Right hindlimb (tissue), 1 donor: Measurements from ENCODE around the gene PCDHAC2.

Experiments used
- DNase-seq: peaks from one replicate; pipeline ENCODE4 v3.0.0-alpha.2; 2018

Gene PCDHAC2

DNA sequence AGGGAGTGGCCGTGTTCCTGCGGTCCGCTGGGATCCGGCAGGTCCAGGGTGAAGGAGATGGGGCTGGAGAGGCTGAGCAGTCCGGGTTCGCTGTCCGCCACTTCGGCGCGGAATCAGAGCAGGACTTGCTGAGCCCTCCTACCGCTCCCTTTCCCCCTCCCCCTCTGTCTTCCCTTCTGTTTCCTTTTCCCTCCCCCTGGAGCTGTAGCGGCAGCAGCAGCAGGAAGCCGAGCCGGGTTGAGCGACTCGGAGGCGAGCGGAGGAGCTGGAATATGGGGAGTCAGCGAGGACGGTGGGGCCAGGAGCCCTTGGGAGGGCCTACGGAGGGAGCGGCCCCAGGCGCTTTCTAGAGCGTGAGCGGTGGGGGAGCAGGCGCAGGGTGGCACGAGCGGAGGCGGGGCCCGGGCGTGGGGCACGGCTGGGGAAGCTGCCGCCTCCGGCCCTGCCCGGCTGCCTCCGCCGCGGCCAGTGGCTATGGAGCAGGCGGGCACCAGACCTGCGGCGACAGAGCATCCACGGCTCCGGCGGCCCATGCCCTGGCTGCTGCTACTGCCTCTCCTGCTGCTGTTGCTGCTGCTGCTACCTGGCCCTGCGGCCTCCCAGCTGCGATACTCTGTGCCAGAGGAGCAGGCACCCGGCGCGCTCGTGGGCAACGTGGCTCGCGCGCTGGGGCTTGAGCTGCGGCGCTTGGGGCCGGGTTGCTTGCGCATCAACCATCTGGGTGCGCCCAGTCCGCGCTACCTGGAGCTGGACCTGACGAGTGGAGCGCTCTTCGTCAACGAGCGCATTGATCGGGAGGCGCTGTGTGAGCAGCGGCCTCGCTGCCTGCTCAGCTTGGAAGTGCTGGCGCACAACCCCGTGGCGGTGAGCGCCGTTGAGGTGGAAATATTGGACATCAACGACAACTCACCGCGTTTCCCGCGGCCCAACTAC lies at the start of gene PCDHAC2:
Gene PCDHAC2, plus strand, starts transcription at position 184 of the 933 bp plus-strand sequence. Its CDS starts 291 bp downstream, at position 475.
- DNase-seq: peak; percentile 68

DNA sequence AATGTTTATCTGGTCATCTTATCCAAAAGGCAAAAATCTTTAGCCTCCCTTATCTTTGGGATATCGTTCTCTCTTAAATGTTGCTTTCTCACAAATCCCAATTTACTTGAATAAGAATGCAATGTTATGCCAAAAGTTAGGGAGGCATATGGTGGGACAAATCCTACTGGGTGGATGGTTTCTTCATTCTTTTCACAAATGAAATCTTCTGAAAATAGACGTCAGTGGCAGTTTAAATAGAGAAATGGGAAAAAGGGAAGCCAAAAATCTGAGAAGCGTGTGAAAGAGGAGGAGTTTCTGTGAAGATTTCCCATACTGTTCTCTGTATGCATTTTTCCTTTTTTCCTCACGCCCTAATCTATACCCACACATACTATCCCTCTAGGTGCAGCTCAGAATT lies 42.7 kb upstream of the PCDHAC2 start:
- no peak for DNase-seq

DNA sequence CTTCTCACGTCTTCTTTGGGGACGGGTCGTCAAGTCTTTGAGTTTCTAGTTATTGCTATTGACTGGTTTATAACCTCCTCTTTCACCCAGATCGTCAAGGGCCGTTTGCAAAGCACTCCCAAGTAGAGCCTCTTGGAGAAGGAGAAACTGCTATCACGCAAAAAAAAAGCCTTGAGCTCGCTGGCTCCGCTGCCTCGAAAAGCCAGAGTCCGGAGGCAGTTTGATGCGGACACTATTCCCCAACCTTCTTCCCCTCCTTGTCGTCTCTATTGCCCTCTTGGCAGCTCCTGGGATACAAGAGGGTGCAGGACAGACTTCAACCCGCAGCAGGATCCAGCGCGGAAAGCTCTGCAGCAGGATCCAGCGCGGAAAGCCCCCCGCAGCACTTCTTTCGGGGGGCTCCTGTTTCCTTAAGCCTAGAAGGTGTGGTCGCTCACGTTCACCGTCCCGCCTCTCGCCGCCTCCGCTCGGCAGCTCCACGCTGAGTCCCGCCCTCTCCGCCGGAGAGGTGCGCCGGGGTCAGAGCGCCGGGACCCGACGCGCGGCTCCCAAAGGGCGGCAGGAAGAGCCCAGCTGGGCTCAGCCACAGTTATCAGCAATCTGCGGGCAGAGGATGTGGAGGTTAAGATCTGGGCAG lies 40.4 kb upstream of the PCDHAC2 start, which contains the start of gene PCDHAC1:
Gene PCDHAC1, plus strand, starts transcription at position 494 of the 637 bp plus-strand sequence. CDS start 594 bp downstream, outside the sequence.
- DNase-seq: no peak

- DNase-seq: peak; percentile 83
These were observed 39.6 kb upstream of the PCDHAC2 start for GRCh38 chr5:140926443-140927227.

- DNase-seq: no peak
These were observed 39.1 kb upstream of the PCDHAC2 start for GRCh38 chr5:140927228-140927573.

DNA sequence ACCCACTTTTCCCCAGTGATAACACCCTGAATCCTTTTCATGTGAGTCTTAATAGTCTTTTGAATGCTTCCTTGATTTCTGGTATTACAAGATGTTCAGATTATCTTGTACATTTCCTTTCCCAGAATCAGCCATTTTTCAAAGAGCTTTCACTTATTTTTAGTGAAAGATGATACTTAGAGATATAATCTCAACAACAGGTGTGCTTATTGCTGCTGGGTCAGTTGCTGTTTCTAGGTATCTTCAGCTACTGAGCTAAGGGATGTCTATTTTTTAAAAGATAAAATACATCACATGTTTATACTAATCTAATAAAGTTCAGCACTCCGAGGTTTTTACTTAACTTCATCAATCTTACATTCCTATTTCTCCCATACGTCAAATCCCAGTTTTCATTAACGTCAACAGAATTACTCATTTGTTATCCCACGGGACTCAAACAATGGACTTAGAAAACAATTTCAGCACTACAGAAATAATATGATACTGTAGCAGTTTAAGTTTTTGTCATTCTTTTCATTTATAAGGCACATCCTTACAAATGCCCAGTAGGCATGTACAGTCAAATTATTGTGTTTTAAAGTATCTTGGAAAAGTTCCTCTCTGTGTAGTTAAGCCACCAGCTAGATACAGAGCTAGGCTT lies 31.2 kb upstream of the PCDHAC2 start:
- no peak for DNase-seq

GRCh38 chr5:140946578-140946977 lies 19.7 kb upstream of the PCDHAC2 start:
- no peak for DNase-seq

DNA sequence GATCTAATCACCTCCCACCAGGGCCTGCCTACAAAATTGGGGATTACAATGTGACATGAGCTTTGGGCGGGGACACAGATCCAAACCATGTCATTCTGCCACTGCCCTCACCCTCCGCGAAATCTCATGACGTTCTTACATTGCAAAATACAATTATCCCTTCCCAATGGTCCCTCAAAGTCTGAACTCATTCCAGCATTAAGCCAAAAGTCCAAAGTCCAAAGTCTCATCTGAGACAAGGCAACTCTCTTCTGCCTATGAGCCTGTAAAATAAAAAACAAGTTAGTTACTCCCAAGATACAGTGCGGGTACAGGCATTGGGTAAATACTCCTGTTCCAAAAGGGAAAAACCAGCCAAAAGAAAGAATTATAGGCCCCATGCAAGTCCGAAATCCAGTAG lies 14.6 kb upstream of the PCDHAC2 start:
- no peak for DNase-seq

DNA sequence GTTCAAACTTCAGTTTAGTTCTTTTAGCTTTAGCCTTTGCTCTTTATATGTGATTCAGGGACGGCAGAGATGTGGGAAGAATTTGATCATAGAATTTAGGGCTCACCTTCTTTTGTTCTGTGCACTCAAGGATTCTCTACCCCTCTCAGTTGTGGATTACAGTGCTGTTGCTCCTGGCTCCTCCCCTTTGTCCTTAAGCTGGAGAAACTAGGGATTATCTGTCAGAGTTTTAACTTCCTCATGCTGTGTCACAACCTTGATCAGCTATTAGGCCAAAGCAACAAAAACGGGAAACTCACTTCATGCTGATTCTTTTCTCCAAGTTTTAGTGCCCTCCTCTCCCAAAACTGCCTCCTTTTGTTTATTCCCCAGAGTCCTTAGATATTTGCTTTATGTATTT lies 13.0 kb upstream of the PCDHAC2 start:
- DNase-seq: no peak

- DNase-seq: no peak
These were observed 4.1 kb upstream of the PCDHAC2 start for GRCh38 chr5:140962190-140962589.

DNA sequence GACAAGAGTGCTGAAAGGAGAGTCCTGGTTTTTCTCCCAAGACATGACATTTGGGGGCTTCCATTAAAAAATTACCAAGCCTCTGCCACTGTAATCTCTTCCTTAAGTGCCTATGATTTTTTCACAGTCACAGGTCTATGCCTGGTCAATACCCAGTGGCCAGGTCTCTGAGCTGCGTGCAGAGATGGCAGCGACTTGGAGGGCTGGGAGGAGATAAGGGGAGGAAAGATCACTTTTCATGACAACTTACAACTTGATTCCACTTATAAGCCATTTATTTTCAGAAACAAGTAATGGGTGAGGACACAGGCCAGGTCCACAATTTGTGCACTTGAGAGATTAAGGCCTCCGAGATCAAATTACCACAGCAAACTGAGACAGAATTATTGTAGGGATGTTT lies 1.9 kb upstream of the PCDHAC2 start:
- DNase-seq: no peak

DNA sequence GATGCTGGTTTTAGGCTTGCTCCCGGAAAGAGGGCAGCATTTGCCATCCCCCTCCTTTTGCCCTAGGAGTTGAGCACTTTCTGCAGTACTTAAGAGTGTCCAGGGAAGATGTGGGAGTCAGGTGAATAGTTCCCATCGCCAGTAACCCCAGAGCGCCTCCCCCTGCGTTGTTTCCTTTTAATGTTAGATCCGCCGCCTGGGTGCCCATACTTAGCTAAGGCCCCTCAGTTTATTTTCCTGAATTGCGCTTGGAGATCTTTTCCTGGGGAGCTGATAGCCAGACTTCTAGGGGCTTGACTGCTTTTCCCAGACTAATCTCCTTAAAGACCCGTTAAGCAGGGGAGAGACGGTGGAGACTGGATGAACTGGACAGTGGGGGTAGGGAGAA lies 377 bp upstream of the PCDHAC2 start:
- DNase-seq: no peak

GRCh38 chr5:140967226-140967893 lies 1.1 kb downstream of the PCDHAC2 start:
- DNase-seq: no peak

GRCh38 chr5:140969880-140970279 lies 3.6 kb downstream of the PCDHAC2 start:
- DNase-seq: no peak

DNA sequence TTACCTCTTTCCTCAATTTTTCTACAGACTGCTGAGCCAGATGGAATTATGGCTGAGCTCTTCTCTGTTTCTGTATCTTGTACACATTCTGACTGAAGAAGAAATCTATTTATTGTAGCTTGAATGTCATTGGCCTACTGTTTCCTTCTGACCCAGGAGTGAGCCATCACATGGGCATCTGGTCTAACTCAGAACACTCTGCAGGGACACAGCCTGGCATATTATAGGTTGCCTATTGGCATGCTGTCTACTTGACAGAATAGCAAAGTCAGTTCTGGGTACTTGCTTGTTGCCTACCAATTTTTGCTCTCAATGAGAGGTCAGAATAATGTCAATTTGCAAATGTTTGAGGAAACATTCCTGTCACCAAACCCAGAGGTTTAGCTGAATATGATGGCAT lies 7.3 kb downstream of the PCDHAC2 start:
- DNase-seq: no peak

DNA sequence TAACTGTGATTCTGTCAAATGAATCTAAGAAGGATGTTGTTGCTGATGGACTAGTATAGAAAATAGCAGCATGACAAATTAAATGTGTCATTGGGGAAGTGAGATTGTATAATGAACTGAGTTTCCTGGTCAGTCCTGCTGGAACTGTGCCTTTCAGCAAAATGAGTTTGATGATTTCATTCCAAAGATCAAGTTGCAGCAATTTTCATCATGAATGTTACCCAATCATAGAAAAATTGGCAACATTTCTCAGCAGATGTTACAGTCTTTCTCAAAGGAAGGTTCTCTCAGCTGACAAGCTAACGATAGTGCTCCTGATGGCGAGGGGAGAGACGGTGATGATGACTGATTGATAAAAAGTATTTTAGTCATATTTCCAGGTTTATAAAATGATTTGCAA lies 10.7 kb downstream of the PCDHAC2 start:
- no peak for DNase-seq

DNA sequence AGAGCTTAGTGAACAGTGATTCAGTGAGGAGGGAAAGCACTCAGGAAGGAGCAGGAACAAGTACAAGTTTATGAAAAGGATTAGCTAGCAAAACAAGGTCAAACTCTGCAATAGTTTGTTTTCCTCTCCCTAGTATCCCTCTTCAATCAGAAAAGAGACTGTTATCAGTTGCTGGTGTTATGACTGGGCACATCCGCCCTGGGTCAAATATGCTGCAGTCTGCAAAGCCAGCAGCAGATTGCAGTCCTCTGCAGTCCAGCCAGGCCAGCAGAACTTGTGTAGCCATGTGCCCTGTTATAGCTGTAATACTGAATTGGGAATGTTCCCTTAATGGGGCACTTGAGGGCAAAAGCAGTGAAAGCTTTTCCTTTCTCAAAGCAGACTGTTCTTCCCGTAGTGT lies 12.0 kb downstream of the PCDHAC2 start:
- no peak for DNase-seq

- no peak for DNase-seq
These were observed 12.7 kb downstream of the PCDHAC2 start for GRCh38 chr5:140978983-140979382.

DNA sequence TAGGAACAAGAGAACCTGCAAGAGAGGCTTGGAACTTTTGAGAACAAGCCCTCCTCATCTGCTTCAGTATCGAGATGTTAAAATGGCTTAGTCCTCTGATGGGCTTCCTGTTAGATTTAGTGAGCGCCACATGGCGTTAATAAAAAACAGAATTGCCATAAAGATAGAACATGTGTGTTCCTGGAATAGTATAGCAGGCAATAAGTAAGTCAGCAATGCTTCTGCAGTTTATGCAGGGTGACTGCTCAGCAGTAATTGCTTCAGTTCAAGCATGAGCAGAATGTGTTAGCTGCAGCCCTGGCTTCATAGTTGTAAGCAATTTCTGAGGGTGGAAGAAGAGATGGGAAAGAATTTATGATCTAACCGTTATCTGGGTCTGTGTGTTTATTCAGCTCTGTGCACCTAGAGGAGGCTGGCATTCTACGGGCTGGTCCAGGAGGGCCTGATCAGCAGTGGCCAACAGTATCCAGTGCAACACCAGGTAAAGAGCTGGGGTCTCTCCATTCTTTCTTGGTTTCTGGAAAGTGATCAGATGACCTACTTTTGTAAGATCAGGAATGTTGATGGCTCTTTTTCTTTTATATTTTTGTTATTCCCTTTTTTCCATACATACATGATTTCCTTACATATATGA lies 15.9 kb downstream of the PCDHAC2 start:
- DNase-seq: no peak

DNA sequence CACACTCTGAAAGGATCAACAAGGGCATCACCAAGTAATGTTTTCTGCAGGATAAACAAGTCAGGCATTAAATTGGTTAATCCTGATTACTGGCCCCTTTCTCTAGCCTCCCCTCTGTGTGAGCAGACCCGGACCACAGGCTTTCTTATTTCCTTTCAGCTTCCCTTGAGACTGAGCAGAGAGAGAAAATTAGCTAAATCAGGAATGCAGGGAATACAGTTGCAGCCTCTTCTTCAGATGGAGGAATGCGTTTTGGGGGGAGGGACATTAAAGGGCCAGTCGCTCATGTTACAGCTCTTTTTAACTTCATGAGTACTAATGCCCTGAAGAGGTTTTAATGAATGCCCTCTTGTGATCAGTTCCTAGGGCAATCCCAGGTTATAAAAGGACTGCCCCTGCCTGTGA lies 19.8 kb downstream of the PCDHAC2 start:
- DNase-seq: no peak

GRCh38 chr5:140988100-140988499 lies 21.8 kb downstream of the PCDHAC2 start:
- no peak for DNase-seq

GRCh38 chr5:140988608-140989007 lies 22.3 kb downstream of the PCDHAC2 start:
- DNase-seq: no peak
